A673 (cell line): ENCODE data around the gene FKBP11.

Experiments
- EZH2 ChIP-seq: fragments of 200-600 bp; sonication (generic); IDR thresholded peaks from 2 replicates; pipeline ENCODE4 v1.6.1; 2017; ENCODE audit warnings: borderline replicate concordance, low read depth, mild to moderate bottlenecking, mixed read lengths, antibody characterized with exemption, low read length; ENCODE audit not compliant: poor library complexity, severe bottlenecking
- TF ChIP-seq, protein P1 (sequence below): fragments of 300-800, 200-600 bp; sonication (generic); conservative IDR thresholded peaks from 2 replicates; pipeline ENCODE4 v1.5.1; 2017; ENCODE audit warnings: low read depth, mild to moderate bottlenecking, antibody characterized with exemption, low read length, moderate library complexity, mixed read lengths

DNA sequence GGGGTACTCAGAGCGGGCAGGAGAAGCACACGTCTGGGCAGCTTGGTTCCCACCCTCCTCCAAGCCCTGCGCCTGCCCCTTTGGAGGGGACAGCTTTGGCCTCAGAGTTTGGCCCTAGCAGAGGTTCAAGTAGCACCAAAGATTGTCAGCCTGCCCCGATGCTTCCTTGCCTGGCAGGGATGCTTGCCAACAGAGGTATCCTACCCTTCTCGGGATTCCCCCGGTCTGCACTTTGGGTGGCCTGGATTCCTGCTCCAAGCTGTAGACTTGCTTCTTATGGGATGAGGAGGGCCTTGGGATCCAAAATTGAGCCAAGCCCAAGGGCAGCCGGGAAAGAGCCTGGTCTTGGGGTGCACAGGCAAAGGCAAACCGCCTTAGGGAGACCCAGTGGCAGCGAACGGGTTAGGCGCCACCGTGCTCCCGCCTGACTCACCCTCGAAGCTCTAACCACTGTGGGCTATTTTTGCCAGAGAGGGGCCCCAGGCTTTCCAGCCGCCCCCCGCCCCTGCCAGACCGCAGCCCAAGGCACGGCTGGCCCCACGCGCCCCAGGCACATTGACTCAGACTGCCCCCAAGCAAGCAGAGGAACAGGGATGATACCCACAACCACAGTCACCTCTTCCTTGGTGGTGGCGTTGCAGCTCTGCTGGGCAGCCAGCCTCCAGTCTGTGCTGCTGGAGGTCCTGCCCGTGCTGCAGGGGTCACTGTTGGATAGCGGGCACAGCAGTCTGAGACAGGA is 47.1 kb upstream of the FKBP11 start:
- no peak for TF ChIP-seq EZH2
- TF ChIP-seq, protein P1, sequence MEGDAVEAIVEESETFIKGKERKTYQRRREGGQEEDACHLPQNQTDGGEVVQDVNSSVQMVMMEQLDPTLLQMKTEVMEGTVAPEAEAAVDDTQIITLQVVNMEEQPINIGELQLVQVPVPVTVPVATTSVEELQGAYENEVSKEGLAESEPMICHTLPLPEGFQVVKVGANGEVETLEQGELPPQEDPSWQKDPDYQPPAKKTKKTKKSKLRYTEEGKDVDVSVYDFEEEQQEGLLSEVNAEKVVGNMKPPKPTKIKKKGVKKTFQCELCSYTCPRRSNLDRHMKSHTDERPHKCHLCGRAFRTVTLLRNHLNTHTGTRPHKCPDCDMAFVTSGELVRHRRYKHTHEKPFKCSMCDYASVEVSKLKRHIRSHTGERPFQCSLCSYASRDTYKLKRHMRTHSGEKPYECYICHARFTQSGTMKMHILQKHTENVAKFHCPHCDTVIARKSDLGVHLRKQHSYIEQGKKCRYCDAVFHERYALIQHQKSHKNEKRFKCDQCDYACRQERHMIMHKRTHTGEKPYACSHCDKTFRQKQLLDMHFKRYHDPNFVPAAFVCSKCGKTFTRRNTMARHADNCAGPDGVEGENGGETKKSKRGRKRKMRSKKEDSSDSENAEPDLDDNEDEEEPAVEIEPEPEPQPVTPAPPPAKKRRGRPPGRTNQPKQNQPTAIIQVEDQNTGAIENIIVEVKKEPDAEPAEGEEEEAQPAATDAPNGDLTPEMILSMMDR, result no peak
